Measurements from ENCODE around the gene ARMC5. TPM values are rescaled to one million over a fixed set of nuclear protein-coding genes. Genes with fewer than 3 reads are reported as not detected.

Gene ARMC5
- total and polyA plus RNA-seq, 10 of the 15 experiments (the other 5 are each of a cell fraction or from before 2014, with no cell fraction given): 0.06 to 13.2 (median 5.6) TPM

GRCh38 chr16:31429796-31430195, 29.5 kb upstream of the ARMC5 start:
- Histone ChIP-seq H3K4me1 (ENCODE audit: control insufficient read depth, insufficient read depth, low read length) (no peaks in the 10 kb centered on the region), H3K36me3 (ENCODE audit: control insufficient read depth in 2 of 2, insufficient read depth in 2 of 2, low read length in 1 of 2) (no peaks in the 10 kb centered on the region), H3K27ac (ENCODE audit: control insufficient read depth, insufficient read depth) (no peak overlapping the region), H2AFZ (ENCODE audit: control insufficient read depth, low read depth, low read length) (no peak overlapping the region), H3K27me3 (replicated peaks in 1 of 2; ENCODE audit: control insufficient read depth in 2 of 2, insufficient read depth in 2 of 2, low read length in 1 of 2) (no peaks in the 10 kb centered on the region), H3K9me3 (replicated peaks; ENCODE audit: control insufficient read depth, insufficient read depth, low read length) (no peaks in the 10 kb centered on the region; the same call in 2 of the 3 replicates), H4K20me1 (ENCODE audit: control insufficient read depth, insufficient read depth) (no peaks in the 10 kb centered on the region), H3K79me2 (ENCODE audit: control insufficient read depth, insufficient read depth, low read length) (no peaks in the 10 kb centered on the region), H3K4me2 (ENCODE audit: control insufficient read depth, insufficient read depth) (no peak overlapping the region), H3K9ac (ENCODE audit: control insufficient read depth, insufficient read depth, low read length) (no peak overlapping the region), H3K4me3 (no peak overlapping the region)
- RAD21 ChIA-PET (ENCODE audit: unreplicated experiment): interaction anchor here (1.6 to 3.2 kb wide), 2 partner anchors 10 to 12 kb away, joined by 5 to 20 read pairs; partner anchors contain the start of gene ZNF843
- no peak for FAIRE-seq
- ATAC-seq: no peak
- no TSS peak for BruUV-seq (replicated peaks)
- intact Hi-C loops (cut with micrococcal nuclease; ENCODE audit: unreplicated experiment): no loop called here
- SMC1A ChIA-PET (ENCODE audit: uncharacterized antibody, unreplicated experiment): interaction anchor here (1.0 to 5.2 kb wide), 6 partner anchors 9 to 54 kb away, joined by 3 to 31 read pairs (median 8); partner anchors contain the start of gene ZNF843
- no peak for DNase-seq (ENCODE audit: low read depth, low spot score)
- 24% methylated on average over 3 of the region's 3 CpGs for WGBS (ENCODE audit: insufficient coverage, insufficient replicate concordance, low lambda C conversion rate, missing lambda C conversion rate)
- in situ Hi-C loops (cut with MboI): loop anchor here (25.0 kb wide), 1 partner anchor 442 kb away; the partner anchor contains the start of gene HSD3B7
- POLR2A ChIA-PET: interaction anchor here (1.2 to 1.8 kb wide), 3 partner anchors 10 to 39 kb away, joined by 4 to 5 read pairs (median 5); no protein-coding TSS in a partner anchor
- CTCF ChIA-PET: interaction anchor here (0.8 to 4.8 kb wide), 12 partner anchors 9 to 488 kb away, joined by 3 to 20 read pairs (median 3); partner anchors contain the start of gene ZNF843
- TF ChIP-seq SP1 (IDR thresholded peaks at IDR 0.05; ENCODE audit: low read depth, low read length): no peak
- TF ChIP-seq IKZF1 (conservative IDR thresholded peaks at IDR 0.05): no peak
- TF ChIP-seq ASH2L (IDR thresholded peaks at IDR 0.05; ENCODE audit: borderline replicate concordance, low read depth): no peak
- TF ChIP-seq CUX1 (IDR thresholded peaks at IDR 0.05; ENCODE audit: insufficient replicate concordance, low read depth, low read length): no peak
- no peak for TF ChIP-seq RB1 (IDR thresholded peaks at IDR 0.05; ENCODE audit: borderline replicate concordance)
- no peak for TF ChIP-seq PRDM15 (CRISPR knock-in tag; IDR thresholded peaks at IDR 0.05)
- TF ChIP-seq CHD4 (IDR thresholded peaks at IDR 0.05): no peak
- no peak for TF ChIP-seq NR2C1 (IDR thresholded peaks at IDR 0.05)
- TF ChIP-seq NRF1 (conservative IDR thresholded peaks at IDR 0.05; ENCODE audit: low read depth, low read length): no peak
- no peak for TF ChIP-seq RAD21 (IDR thresholded peaks at IDR 0.05; ENCODE audit: insufficient read depth, low read depth, low read length)
- TF ChIP-seq MAX (IDR thresholded peaks at IDR 0.05; ENCODE audit: low read depth, low read length): no peak
- no peak for TF ChIP-seq ZBTB33 (IDR thresholded peaks at IDR 0.05)
- no peak for TF ChIP-seq CEBPB (IDR thresholded peaks at IDR 0.05; ENCODE audit: borderline replicate concordance in 1 of 2, low read depth in 2 of 2, low read length in 2 of 2)

Measured in GM12878 (cell line).